NCI-H1105 (cell line): ENCODE data around the gene DNM3.
"Not testable (repeated sequence)": the region's sequence is repeated elsewhere in the genome, so short reads cannot be mapped to it uniquely, and the experiment has no call there.

Experiments
- DNase-seq: peaks from one replicate; lab custom pipeline; 2025; lab: John Stamatoyannopoulos, UW

Gene DNM3

DNA sequence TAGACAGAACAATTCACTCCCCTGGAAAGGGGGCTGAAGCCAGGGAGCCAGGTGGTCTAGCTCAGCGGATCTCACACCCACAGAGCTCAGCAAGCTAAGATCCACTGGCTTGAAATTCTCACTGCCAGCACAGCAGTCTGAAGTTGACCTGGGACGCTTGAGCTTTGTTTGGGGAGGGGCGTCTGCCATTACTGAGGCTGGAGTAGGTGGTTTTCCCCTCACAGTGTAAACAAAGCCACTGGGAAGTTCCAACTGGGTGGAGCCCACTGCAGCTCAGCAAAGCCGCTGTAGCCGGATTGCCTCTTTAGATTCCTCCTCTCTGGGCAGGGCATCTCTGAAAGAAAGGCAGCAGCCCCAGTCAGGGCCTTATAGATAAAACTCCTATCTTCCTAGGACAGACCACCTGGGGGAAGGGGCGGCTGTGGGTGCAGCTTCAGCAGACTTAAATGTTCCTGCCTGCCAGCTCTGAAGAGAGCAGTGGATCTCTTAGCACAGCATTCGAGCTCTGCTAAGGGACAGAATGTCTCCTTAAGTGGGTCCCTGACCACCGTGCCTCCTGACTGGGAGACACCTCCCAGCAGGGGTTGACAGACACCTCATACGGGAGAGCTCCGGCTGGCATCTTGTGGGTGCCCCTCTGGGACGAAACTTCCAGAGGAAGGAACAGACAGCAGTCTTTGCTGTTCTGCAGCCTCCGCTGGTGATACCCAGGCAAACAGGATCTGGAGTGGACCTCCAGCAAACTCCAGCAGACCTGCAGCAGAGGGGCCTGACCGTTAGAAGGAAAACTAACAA is 183.8 kb downstream of the DNM3 start:
- DNase-seq: not testable (repeated sequence)

DNA sequence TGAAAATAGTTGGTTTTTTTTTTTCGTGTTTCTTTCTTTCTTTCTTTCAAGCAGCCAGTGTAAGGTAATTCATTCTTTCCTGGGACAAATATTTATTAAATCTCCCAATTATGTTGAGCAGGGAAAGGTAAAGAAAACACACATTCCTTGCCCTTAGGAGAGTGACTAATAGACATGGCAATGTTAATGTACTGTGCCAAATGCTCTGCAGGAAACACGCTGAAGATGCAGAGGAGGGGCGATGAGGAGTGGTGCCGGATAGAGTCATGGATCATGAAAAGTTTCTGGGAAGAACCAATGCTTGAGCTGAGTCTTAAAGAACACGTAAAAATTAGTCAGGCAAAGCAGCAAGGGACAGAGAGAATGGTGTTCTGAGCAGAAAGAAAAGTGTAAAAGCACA is 199.2 kb downstream of the DNM3 start:
- DNase-seq: no peak

DNA sequence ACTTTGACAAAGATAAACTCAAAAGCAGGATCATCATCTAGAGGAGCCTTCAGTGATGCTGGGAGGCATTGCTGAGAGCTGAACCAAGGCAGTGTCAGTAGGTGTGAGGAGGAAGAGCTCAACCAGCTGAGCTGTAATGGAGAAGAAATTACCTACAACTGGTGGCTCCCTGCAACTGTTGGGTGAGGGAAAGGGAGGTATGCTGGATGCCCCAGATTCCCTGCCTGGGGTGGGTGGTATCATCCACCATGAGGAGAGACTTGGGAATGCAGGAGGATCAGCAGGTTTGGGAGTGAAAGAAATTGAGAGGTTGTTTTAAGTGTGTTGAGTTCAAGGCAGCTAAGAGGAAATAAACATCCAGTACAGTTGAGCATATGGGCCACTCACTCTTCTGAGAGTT is 199.8 kb downstream of the DNM3 start:
- DNase-seq: no peak

DNA sequence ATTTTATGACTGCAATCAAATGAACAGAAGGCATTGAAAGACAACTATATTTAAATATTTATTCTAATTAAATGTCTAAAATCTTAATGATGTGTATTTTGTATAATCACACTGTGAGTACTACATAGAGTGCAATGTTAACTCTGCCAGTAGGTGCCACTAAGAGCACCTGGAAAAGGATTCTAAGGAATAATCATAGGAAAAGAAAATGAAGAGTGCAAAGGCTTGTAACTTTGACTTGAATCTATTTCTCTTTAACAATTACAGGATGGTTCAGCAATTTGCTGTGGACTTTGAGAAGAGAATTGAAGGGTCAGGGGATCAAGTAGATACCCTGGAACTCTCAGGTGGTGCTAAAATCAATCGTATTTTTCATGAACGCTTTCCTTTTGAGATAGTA is 200.4 kb downstream of the DNM3 start:
- DNase-seq: no peak

DNA sequence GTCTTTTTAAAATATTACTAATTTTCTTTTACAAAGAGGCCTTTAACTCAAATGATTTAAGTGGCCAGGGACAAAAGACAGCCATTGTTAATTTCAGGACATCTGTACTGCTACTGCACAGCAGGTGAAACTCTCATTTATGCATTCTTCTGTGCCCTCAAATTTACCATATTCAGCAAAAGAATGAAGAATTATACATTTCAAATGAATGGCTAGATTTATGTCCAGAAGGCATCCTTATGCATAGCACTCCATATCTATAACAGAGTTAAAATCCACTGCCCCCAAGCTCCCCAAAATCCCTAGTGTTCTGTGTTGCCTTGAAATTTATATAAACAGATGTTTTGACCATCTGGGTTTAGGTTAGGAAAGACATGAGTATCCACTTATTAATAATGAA is 202.6 kb downstream of the DNM3 start:
- no peak for DNase-seq

DNA sequence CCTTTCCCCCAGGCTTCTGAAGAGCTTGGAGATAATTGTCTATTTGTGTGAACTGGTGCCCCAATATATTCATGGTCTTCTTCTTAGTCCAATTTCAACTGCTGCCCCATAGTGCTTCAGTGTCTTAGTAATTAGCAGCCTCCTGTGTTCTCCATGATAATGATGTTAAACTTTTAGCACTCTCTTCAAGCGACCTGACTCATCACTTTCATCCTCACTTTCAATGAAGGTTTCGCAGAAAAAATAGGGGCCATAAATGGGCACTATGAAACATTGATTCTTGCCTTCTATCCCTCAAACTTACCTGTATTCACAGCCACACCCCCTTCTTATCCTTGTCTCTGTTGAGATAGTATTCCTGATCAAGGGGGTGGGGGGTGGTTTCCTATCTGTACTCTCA is 210.6 kb downstream of the DNM3 start:
- no peak for DNase-seq

DNA sequence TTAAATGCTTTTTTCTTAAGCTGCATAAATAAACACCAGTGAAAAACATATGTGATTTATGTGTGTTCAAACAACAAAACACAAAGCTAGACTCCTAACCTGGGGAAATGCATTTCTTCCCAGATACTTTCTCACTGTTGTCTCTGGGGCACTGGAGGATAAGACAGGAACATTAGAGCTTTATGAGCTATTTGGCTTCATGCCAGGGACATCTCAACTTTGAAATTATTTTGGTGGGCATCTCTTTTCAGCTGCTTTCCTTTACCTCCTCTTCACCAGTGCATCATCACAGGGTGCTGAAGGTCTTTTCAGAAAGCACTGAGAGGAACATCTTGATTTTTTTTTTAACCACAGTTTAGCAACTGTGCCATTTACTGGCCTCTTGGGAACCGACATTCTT is 212.9 kb downstream of the DNM3 start:
- DNase-seq: no peak

DNA sequence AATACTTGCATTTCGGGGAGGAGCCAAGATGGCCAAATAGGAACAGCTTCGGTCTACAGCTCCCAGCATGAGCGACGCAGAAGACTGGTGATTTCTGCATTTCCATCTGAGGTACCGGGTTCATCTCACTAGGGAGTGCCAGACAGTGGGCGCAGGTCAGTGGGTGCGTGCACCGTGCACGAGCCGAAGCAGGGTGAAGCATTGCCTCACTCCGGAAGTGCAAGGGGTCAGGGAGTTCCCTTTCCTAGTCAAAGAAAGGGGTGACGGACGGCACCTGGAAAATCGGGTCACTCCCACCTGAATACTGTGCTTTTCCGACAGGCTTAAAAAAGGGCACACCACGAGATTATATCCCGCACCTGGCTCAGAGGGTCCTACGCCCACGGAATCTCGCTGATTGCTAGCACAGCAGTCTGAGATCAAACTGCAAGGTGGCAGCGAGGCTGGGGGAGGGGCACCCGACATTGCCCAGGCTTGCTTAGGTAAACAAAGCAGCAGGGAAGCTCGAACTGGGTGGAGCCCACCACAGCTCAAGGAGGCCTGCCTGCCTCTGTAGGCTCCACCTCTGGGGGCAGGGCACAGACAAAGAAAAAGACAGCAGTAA is 214.6 kb downstream of the DNM3 start:
- not testable (repeated sequence) for DNase-seq

DNA sequence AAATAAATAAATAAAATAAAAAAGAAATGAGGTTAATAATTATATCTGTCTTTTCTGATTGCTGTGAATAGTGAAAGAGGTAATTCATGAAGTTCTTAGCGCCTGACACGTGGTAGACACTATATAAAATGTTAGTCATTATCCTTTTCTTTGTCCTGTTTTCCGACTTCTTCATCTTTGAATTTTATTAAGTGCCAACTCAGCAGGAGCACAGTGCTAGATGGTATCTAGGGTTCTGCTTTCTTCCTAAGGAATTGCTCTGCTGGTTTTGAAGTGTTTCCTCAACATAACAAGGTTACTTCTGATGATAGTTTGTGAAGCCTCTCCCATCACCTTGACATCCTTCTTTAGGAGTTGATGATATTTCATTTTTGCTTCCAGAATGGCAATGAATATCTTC is 227.0 kb downstream of the DNM3 start:
- no peak for DNase-seq

DNA sequence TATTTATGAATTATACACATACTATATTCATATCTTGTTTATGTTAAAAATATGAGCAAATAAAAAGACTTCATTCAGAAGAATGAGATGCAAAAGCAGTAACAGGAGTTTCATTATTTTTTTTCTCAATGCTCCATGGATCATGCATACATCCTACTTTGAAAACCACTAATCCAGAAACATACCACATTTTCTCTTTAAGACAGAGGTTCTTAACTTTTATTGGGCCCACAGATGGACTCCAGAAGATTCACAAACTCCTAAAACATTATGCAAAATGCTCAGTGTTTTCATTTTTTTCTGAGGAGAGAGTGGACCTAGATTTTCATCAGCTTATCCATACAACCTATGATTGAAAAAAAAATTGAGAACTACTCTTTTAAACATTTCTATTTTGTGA is 227.8 kb downstream of the DNM3 start:
- DNase-seq: no peak

DNA sequence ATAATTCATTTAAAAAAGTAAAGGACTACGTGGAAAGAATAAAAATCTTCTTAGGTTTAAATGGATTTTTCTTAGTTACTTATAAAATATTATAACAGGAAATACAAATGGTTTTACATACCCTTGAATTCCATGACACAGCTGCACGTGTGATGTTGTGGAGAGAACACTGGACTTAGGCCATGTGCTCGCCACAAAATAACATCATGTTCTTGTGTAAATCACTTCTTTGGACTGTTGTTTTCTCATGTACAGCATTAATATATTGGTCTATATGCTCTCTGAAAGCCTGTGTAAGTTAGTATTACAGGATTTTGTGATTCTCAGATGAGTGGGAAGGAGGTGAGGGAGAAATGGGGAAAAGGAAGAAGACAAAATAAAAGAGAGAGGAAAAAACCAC is 228.2 kb downstream of the DNM3 start:
- DNase-seq: no peak

DNA sequence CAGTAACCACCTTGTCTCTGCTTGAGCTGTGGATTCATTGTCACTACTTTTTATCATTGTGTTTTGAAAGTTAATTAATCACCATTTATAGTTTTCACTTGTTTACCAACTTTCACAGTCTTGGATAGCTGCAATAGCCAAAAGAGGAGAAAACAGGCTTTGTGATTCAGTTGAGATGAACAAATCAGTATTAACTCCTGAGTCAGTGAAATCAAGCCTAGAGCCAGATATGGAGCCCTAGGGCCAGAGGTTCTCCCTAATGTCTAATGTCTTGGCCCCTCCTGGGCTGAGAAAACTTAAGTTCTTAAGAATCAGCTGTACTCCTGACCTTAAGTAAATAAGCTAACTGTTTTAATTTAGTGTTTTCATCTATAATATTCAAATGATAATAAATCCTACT is 228.8 kb downstream of the DNM3 start:
- DNase-seq: no peak

DNA sequence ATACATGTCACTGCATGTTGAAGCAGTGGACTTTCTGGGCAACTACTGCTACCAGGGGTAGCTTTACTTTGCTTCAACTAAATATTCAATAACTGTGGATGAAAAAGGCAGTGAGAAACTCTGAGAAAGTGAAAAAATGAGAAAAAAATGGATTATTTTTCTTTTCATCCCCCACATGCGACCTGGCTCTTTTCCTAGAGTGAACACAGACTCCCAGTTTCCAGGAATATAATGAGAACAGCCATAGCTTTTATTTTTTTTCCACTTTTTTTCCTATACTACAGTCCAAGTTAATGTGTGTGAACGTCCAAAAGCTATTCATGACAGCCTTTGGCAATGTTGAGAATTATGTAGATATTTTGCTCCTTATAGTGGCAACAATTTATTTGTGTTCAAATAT is 230.4 kb downstream of the DNM3 start:
- no peak for DNase-seq

DNA sequence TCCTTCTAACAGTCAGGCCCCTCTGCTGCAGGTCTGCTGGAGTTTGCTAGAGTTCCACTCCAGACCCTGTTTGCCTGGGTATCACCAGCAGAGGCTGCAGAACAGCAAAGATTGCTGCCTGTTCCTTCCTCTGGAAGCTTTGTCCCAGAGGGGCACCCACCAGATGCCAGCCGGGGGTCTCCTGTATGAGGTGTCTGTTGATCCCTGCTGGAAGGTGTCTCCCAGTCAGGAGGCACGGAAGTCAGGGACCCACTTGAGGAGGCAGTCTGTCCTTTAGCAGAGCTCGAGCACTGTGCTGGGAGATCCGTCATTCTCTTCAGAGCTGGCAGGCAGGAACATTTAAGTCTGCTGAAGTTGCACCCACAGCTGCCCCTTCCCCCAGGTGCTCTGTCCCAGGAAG is 238.6 kb downstream of the DNM3 start:
- not testable (repeated sequence) for DNase-seq

DNA sequence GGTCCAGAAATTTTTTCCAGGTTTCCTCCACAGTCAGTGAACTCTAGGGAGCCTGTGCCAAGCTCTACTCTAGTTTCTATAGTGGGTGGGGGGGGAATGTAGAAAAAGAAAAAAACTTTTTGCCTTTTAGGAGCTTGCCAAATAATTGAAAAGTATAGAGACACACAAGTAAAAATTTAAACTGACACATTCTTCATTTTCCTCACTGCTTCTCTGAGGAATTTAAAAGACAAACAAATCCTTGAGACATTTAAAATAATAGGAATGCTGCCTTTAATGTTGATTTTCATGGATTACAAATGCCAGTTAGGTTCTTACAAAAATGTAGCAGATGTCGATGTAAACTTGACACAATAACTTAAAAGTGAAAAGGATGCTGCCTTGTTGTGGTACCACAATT is 241.9 kb downstream of the DNM3 start:
- DNase-seq: no peak

DNA sequence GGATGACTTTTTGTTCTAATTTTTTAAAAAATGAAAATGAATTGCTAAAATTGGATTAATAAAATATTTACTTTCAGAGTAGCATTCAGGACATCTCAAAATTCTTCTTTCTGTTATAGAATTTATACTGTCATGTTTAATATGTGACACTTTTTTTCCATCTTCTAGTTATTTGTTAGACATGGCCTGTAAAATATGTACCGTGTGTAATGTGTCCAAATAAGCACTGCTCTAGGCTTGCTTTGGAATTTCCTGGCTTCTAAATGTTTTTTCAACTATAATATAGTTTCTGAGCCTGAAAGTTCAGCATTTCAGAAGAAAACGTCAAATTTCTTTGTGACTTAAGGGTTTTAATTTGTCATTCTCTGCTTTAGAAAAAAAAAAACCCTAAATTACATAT is 243.6 kb downstream of the DNM3 start:
- no peak for DNase-seq

DNA sequence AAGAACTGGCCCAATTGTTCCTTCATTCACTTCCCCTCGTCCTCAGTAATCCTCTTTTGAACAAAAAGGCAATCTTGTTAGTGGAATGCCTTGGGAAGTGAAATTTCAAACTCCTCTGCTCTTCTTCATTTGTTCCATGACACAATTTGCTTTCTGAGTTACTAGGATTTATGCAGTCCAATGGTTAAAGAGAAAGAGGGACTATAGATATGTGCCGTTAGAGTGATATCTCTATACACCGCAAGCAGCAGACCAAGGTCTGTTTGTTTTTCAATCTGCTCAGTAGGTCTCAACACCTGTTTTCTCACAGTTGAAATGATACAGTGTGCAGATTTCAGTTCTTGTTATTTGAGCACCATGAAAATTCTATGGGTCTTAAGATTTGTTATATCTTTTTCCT is 244.0 kb downstream of the DNM3 start:
- no peak for DNase-seq

DNA sequence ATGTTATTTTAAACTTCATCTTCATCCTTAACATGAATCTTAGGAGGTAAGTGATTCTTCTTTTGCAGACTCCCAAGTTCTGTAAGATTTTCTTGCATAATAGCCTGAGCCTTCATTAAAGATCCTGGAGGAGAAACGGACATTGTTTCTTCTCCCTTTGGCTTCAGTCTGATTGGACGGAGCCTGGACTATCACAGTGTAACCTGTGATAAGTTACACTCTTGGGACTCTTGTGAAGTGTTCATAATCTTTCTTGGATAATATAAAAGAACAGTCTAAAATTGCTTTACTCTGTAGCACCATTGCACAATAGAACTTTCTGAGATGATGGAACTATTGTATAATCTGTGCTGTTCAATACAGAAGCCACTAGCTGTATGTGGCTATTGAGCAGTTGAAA is 244.8 kb downstream of the DNM3 start:
- no peak for DNase-seq

DNA sequence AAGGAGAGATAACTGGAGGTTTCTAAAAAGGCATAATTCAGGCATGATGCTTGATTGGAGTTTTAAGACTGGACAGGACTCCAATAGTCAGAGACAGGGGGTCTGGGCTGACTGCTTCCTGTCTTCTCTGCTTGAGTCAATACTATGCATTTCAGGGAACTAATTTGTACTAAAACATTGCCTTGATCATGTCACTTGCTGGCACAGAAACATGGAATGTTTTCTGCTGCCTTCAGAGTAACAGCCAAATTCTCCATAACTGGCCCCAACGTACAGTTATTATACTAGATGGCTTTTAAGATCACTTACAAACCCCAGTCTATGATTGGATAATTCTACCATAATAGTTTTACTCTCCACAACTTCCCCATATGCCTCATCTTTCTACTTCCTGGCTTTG is 247.0 kb downstream of the DNM3 start:
- no peak for DNase-seq

DNA sequence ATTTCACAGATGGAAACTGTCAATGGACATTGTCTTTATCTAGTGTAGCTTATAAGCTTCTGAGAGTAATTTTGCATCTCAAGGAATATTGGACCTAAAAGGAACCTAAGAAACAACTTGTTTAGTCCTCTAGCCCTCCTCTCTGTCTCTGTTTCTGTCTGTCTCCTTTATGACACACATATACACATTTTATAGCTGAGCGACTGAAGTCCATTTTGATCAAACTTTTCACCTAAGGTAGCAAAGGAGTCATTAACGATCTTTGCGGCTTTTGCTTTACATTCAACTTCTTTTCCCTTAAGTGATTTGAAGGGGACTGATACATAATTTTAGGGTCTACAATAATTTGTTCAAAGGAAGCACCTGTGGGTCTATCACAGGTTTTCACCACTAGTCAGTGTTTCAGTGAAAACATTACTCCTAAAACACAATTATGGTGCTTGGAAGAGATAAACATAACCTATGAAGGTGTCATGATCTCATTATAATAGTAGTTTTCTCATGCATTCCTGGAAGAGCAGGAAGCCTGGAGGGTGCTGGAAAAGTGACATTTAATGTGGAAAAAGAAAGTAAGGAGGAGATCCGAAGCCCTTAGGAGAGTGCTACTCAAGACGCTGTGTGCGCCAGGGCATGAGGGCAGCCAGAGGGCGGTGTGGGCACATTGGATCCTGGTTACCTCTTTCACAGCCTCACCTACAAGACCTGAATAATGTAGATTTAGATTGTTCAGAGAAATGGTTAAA is 248.6 kb downstream of the DNM3 start:
- DNase-seq: no peak

DNA sequence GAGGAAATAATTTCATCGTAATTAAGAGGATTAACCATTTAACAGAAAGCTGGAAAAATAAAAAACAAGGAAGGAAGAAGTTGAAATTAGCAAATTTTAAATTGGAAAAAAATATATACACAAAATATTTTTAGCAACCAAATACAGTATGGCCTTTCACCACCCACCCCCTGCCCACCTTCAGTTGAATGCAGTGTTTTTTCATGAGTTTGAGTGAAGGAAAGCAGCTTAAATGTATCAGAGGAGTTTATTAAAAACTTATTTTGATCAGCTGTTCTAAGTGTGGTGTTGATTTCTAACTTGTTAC is 249.2 kb downstream of the DNM3 start:
- DNase-seq: no peak

DNA sequence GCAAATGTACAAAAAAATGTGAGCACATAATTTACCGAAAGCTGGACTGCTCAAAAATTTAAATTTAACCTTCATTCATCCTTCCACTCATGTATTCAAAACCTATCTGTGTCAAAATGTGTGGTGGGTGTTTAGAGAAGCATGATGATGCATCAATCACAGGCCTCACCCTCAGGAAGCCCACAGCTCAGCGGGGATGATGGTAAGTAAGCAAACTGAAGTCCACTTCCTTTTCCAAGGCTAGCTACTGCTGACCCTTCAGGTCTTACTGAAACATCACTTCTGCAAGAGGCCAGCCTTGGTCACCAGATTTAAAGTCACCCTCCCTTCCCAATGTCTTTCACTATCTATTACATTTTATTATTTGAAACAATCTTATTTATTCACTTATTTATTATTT is 254.5 kb downstream of the DNM3 start:
- DNase-seq: no peak

DNA sequence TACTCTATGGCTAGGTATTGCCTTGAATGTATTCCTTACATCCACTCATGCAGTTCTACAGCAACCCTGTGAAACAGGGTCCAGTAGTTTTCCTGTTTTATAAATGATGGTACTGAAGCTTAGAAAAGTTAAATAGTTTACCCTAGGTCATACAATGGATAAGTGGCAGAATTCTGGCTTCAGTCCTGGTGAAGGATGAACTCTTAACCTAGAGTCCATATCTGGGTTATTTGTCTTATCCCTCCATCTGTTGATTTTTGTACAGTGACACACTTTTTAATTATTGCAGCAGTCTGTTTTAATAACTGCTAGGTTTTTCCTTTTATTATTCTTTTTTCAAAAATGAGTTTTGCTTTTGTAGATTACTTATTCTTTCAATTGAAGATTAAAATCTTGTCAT is 263.9 kb downstream of the DNM3 start:
- DNase-seq: no peak
